ENCODE measurements around the gene TXNDC9. TPM values are rescaled to one million over a fixed set of nuclear protein-coding genes. Genes with fewer than 3 reads are reported as not detected.

TXNDC9 gene
- total RNA-seq = 10 to 100 TPM; 21.5 to 26.5 (median 25.2) TPM
- long read RNA-seq, donor 1, transcript TXNDC9-201 (5 exons, 1,637 nt) = major isoform, 19 of 21 reads
- long read RNA-seq, donor 1, partial matches to known transcripts = 0 of 21 reads
- long read RNA-seq, donor 1, other reads (novel, unspliced or antisense) = 1 of 21 reads
- long read RNA-seq, donor 2, transcript TXNDC9-201 (5 exons, 1,637 nt) = major isoform, 42 of 49 reads
- long read RNA-seq, donor 2, partial matches to known transcripts = 1 of 49 reads
- long read RNA-seq, donor 2, other reads (novel, unspliced or antisense) = 2 of 49 reads

GRCh38 chr2:99335911-99336803 is at the start of gene TXNDC9:
Gene TXNDC9 (minus strand): TSS chr2:99336333. CDS start chr2:99333210, 3,123 bp downstream.
- intact Hi-C loops (cut with DNase I, micrococcal nuclease) = loop anchor here in 1 of 2 donors (10.0 kb wide), 1 partner anchor 159 kb away; the partner anchor contains the start of gene REV1
- DNase-seq (peak; percentile 98 to 100 (median 99)), ATAC-seq (peak; percentile 92)
- TF ChIP-seq CTCF (IDR thresholded peaks at IDR 0.05) = peak; percentile 13
- Histone ChIP-seq H3K4me3 (peak within 1 kb of the TSS; percentile 95), H3K36me3 (ENCODE audit: low read depth) (peaks cover 5% of the 10 kb centered on the region), H3K9me3 (no peaks in the 10 kb centered on the region), H3K4me1 (ENCODE audit: low read depth) (peaks cover 13% of the 10 kb centered on the region)

GRCh38 chr2:99382143-99382542 is 46.0 kb upstream of the TXNDC9 start:
- no peaks in the 10 kb centered on the region for H3K9me3 ChIP-seq
- H3K4me3 ChIP-seq = no peak overlapping the region
- TF ChIP-seq CTCF (IDR thresholded peaks at IDR 0.05) = no peak
- no peaks in the 10 kb centered on the region for H3K36me3 ChIP-seq (ENCODE audit: low read depth)
- intact Hi-C loops (cut with DNase I, micrococcal nuclease) = no loop called here
- DNase-seq (no peak), ATAC-seq (no peak)
- H3K4me1 ChIP-seq (ENCODE audit: low read depth) = no peaks in the 10 kb centered on the region

- no peak for TF ChIP-seq CTCF (IDR thresholded peaks at IDR 0.05)
- intact Hi-C loops (cut with DNase I, micrococcal nuclease) = no loop called here
- ATAC-seq = no peak
Measured at GRCh38 chr2:99380376-99381010, 44.4 kb upstream of the TXNDC9 start.

GRCh38 chr2:99377879-99378278 is 41.7 kb upstream of the TXNDC9 start:
- no peaks in the 10 kb centered on the region for H3K9me3 ChIP-seq
- intact Hi-C loops (cut with DNase I, micrococcal nuclease) = no loop called here
- H3K4me1 ChIP-seq (ENCODE audit: low read depth) = no peaks in the 10 kb centered on the region
- DNase-seq (no peak), ATAC-seq (no peak)
- H3K4me3 ChIP-seq = no peak overlapping the region
- H3K36me3 ChIP-seq (ENCODE audit: low read depth) = no peaks in the 10 kb centered on the region
- no peak for TF ChIP-seq CTCF (IDR thresholded peaks at IDR 0.05)

More at GRCh38 chr2:99380376-99381010, 44.4 kb upstream of the TXNDC9 start:
- no peak for DNase-seq
- H3K4me3 ChIP-seq = no peak overlapping the region
- no peaks in the 10 kb centered on the region for H3K9me3 ChIP-seq
- no peaks in the 10 kb centered on the region for H3K36me3 ChIP-seq (ENCODE audit: low read depth)
- H3K4me1 ChIP-seq (ENCODE audit: low read depth) = no peaks in the 10 kb centered on the region

GRCh38 chr2:99376254-99376864 is 40.2 kb upstream of the TXNDC9 start:
- ATAC-seq = no peak

More at GRCh38 chr2:99376254-99376864, 40.2 kb upstream of the TXNDC9 start:
- no peak for TF ChIP-seq CTCF (IDR thresholded peaks at IDR 0.05)
- no peaks in the 10 kb centered on the region for H3K9me3 ChIP-seq
- no peak overlapping the region for H3K4me3 ChIP-seq
- no peaks in the 10 kb centered on the region for H3K36me3 ChIP-seq (ENCODE audit: low read depth)
- intact Hi-C loops (cut with DNase I, micrococcal nuclease) = no loop called here
- H3K4me1 ChIP-seq (ENCODE audit: low read depth) = no peaks in the 10 kb centered on the region
- DNase-seq = no peak
